Right forelimb (tissue), 1 donor: ENCODE data around the gene NAA16.

Experiments used
- DNase-seq: peaks from one replicate; pipeline ENCODE4 v3.0.0-alpha.2; 2018

NAA16 gene

GRCh38 chr13:41361491-41361890 lies 50.4 kb downstream of the NAA16 start:
- no peak for DNase-seq

GRCh38 chr13:41364043-41364442 lies 53.0 kb downstream of the NAA16 start:
- no peak for DNase-seq

- DNase-seq: no peak
These were observed 54.6 kb downstream of the NAA16 start for GRCh38 chr13:41365631-41366030.

- no peak for DNase-seq
These were observed 59.7 kb downstream of the NAA16 start for GRCh38 chr13:41370736-41371135.

- DNase-seq: no peak
These were observed 66.4 kb downstream of the NAA16 start for GRCh38 chr13:41377446-41377845.

- DNase-seq: no peak
These were observed 71.4 kb downstream of the NAA16 start for GRCh38 chr13:41382431-41382830.

GRCh38 chr13:41383386-41383785 lies 72.3 kb downstream of the NAA16 start:
- DNase-seq: no peak

GRCh38 chr13:41384749-41385503 lies 73.9 kb downstream of the NAA16 start:
- DNase-seq: no peak

- no peak for DNase-seq
These were observed 75.1 kb downstream of the NAA16 start for GRCh38 chr13:41386211-41386610.

- DNase-seq: no peak
These were observed 76.5 kb downstream of the NAA16 start for GRCh38 chr13:41387576-41387975.

- no peak for DNase-seq
These were observed 77.2 kb downstream of the NAA16 start for GRCh38 chr13:41388143-41388881.

GRCh38 chr13:41389580-41389979 lies 78.5 kb downstream of the NAA16 start:
- no peak for DNase-seq

GRCh38 chr13:41394166-41394565 lies 83.1 kb downstream of the NAA16 start:
- no peak for DNase-seq

- DNase-seq: no peak
These were observed 87.6 kb downstream of the NAA16 start for GRCh38 chr13:41398494-41399170.

- no peak for DNase-seq
These were observed 90.3 kb downstream of the NAA16 start for GRCh38 chr13:41401366-41401765.

- no peak for DNase-seq
These were observed 91.8 kb downstream of the NAA16 start for GRCh38 chr13:41402691-41403511.

GRCh38 chr13:41403983-41404382 lies 92.9 kb downstream of the NAA16 start:
- DNase-seq: no peak

- DNase-seq: no peak
These were observed 94.3 kb downstream of the NAA16 start for GRCh38 chr13:41405367-41405766.

GRCh38 chr13:41407380-41407779 lies 96.3 kb downstream of the NAA16 start:
- no peak for DNase-seq

GRCh38 chr13:41408121-41408520 lies 97.1 kb downstream of the NAA16 start:
- DNase-seq: no peak

- DNase-seq: no peak
These were observed 97.7 kb downstream of the NAA16 start for GRCh38 chr13:41408746-41409145.

- no peak for DNase-seq
These were observed 98.5 kb downstream of the NAA16 start for GRCh38 chr13:41409611-41410010.

GRCh38 chr13:41411060-41411459 lies 100.0 kb downstream of the NAA16 start:
- no peak for DNase-seq
